OCI-LY7 (cell line): ENCODE data around the gene ATP11A. TPM values are rescaled to one million over a fixed set of nuclear protein-coding genes. Genes with fewer than 3 reads are reported as not detected.

ENCODE experiments used
- BruUV-seq: library from RNA; stranded (reverse); fragments of 400-500 nt; replicated peaks from 2 replicates; lab custom pipeline; 2021; lab: Mats Ljungman, UMichigan
- CTCF ChIA-PET: fragments of 300-600 bp; sonication (Branson Sonifier 250); formaldehyde crosslinking; loops from one replicate; lab custom pipeline; 2022; ENCODE audit warnings: antibody characterized with exemption; ENCODE audit not compliant: unreplicated experiment; lab: Charles Lee
- POLR2A ChIA-PET: fragments of 300-600 bp; sonication (Branson Sonifier 250); formaldehyde crosslinking; loops from one replicate; lab custom pipeline; 2022; ENCODE audit warnings: antibody characterized with exemption; lab: Charles Lee
- DNase-seq: peaks from one replicate; pipeline ENCODE4 v3.0.0-alpha.2; 2015; ENCODE audit warnings: low spot score
- H2AFZ ChIP-seq: fragments of 200-600 bp; sonication (generic), shearing (Covaris generic); 2 replicates; pipeline ENCODE4 v1.6.1; 2014; ENCODE audit warnings: mild to moderate bottlenecking, antibody characterized with exemption, low read length, moderate library complexity
- H3K27ac ChIP-seq: fragments of 200-600 bp; sonication (generic); 2 replicates; pipeline ENCODE4 v1.5.1; 2014; ENCODE audit warnings: mixed run types, low read depth, mild to moderate bottlenecking, moderate library complexity, low read length, inconsistent platforms; ENCODE audit not compliant: poor library complexity, severe bottlenecking
- H3K36me3 ChIP-seq: fragments of 200-600 bp; sonication (generic); 2 replicates; pipeline ENCODE4 v1.6.1; 2014; ENCODE audit warnings: mild to moderate bottlenecking, antibody characterized with exemption, low read length, moderate library complexity, mixed read lengths; ENCODE audit not compliant: insufficient read depth
- H3K4me1 ChIP-seq: fragments of 200-600 bp; sonication (generic); 2 replicates; pipeline ENCODE4 v1.5.1; 2014; ENCODE audit warnings: mild to moderate bottlenecking, low read length; ENCODE audit not compliant: insufficient read depth, poor library complexity, severe bottlenecking
- H3K4me2 ChIP-seq: fragments of 200-600 bp; sonication (generic); 2 replicates; pipeline ENCODE4 v1.6.1; 2014; ENCODE audit warnings: mild to moderate bottlenecking, low read length
- H3K4me3 ChIP-seq: fragments of 200-600 bp; sonication (generic); 2 replicates; pipeline ENCODE4 v1.5.1; 2014; ENCODE audit warnings: mild to moderate bottlenecking, low read depth, low read length; ENCODE audit not compliant: poor library complexity, severe bottlenecking
- H3K79me2 ChIP-seq: fragments of 200-600 bp; sonication (generic); 2 replicates; pipeline ENCODE4 v1.6.1; 2016; ENCODE audit warnings: low read depth, mild to moderate bottlenecking, low read length, moderate library complexity, mixed read lengths; ENCODE audit not compliant: insufficient read depth
- H3K9me2 ChIP-seq: fragments of 200-600 bp; sonication (generic); 2 replicates; pipeline ENCODE4 v1.6.1; 2016; ENCODE audit warnings: mild to moderate bottlenecking, low read length, mixed read lengths; ENCODE audit not compliant: insufficient read depth
- H3K9me3 ChIP-seq: fragments of 200-600 bp; sonication (generic); 2 replicates; pipeline ENCODE4 v1.6.1; 2014; ENCODE audit warnings: mild to moderate bottlenecking, mixed run types, low read length, mixed read lengths
- H4K20me1 ChIP-seq: fragments of 200-600 bp; sonication (generic); 2 replicates; pipeline ENCODE4 v1.6.1; 2014; ENCODE audit warnings: mild to moderate bottlenecking, antibody characterized with exemption, low read length, moderate library complexity, mixed read lengths; ENCODE audit not compliant: insufficient read depth
- EZH2phosphoT487 ChIP-seq: fragments of 200-600 bp; sonication (generic); IDR thresholded peaks from 2 replicates; pipeline ENCODE4 v1.6.1; 2018; ENCODE audit warnings: low read depth, borderline replicate concordance, mild to moderate bottlenecking, mixed run types, antibody characterized with exemption, low read length, moderate library complexity, mixed read lengths
- intact Hi-C: fragments of 100-400 bp; cut with micrococcal nuclease; formaldehyde crosslinking; loops from one replicate; pipeline ENCODE4 v1.10.0; 2022; ENCODE audit not compliant: unreplicated experiment
- total RNA-seq, 2 experiments: library from RNA; depleted of rRNA in 1 of 2; stranded (reverse); fragments of >200 nt in 1 of 2; shearing (Covaris generic) in 1 of 2; gene quantifications; 2 replicates each; pipeline ENCODE4 v1.2.3, GENCODE V29; 2014 to 2022
- TF ChIP-seq, protein P1 (sequence below): fragments of 200-600 bp; sonication (generic); conservative IDR thresholded peaks from 2 replicates; pipeline ENCODE4 v1.5.1; 2014; ENCODE audit warnings: mild to moderate bottlenecking, antibody characterized with exemption, low read length, moderate library complexity, mixed read lengths

The ATP11A gene
- total RNA-seq, 2 experiments from 2014 or later: 8.8 to 23.1 TPM

GRCh38 chr13:112716461-112716820 is 26.6 kb downstream of the ATP11A start:
- Histone ChIP-seq H3K9me3 (no peaks in the 10 kb centered on the region), H4K20me1 (no peaks in the 10 kb centered on the region), H3K36me3 (no peaks in the 10 kb centered on the region), H2AFZ (no peak overlapping the region), H3K4me1 (no peaks in the 10 kb centered on the region), H3K4me2 (no peak overlapping the region), H3K27ac (no peak overlapping the region), H3K4me3 (no peak overlapping the region), H3K79me2 (no peaks in the 10 kb centered on the region), H3K9me2 (no peaks in the 10 kb centered on the region)
- CTCF ChIA-PET: no interaction called here
- POLR2A ChIA-PET: no interaction called here
- intact Hi-C loops: no loop called here
- TF ChIP-seq, protein P1, sequence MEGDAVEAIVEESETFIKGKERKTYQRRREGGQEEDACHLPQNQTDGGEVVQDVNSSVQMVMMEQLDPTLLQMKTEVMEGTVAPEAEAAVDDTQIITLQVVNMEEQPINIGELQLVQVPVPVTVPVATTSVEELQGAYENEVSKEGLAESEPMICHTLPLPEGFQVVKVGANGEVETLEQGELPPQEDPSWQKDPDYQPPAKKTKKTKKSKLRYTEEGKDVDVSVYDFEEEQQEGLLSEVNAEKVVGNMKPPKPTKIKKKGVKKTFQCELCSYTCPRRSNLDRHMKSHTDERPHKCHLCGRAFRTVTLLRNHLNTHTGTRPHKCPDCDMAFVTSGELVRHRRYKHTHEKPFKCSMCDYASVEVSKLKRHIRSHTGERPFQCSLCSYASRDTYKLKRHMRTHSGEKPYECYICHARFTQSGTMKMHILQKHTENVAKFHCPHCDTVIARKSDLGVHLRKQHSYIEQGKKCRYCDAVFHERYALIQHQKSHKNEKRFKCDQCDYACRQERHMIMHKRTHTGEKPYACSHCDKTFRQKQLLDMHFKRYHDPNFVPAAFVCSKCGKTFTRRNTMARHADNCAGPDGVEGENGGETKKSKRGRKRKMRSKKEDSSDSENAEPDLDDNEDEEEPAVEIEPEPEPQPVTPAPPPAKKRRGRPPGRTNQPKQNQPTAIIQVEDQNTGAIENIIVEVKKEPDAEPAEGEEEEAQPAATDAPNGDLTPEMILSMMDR: no peak
- TF ChIP-seq EZH2phosphoT487: no peak
- no peak for DNase-seq
- BruUV-seq: no TSS peak

- TF ChIP-seq, protein P1: no peak
- no peak for TF ChIP-seq EZH2phosphoT487
- Histone ChIP-seq H3K27ac (no peak overlapping the region), H3K4me1 (no peaks in the 10 kb centered on the region), H3K4me3 (no peak overlapping the region), H3K4me2 (no peak overlapping the region), H3K79me2 (no peaks in the 10 kb centered on the region), H3K36me3 (no peaks in the 10 kb centered on the region), H3K9me2 (no peaks in the 10 kb centered on the region), H2AFZ (no peak overlapping the region), H4K20me1 (no peaks in the 10 kb centered on the region), H3K9me3 (no peaks in the 10 kb centered on the region)
- intact Hi-C loops: no loop called here
- no TSS peak for BruUV-seq
- ChIA-PET POLR2A (no interaction called here), CTCF (no interaction called here)
- no peak for DNase-seq
Observed at GRCh38 chr13:112716841-112717520, 27.1 kb downstream of the ATP11A start.

DNA sequence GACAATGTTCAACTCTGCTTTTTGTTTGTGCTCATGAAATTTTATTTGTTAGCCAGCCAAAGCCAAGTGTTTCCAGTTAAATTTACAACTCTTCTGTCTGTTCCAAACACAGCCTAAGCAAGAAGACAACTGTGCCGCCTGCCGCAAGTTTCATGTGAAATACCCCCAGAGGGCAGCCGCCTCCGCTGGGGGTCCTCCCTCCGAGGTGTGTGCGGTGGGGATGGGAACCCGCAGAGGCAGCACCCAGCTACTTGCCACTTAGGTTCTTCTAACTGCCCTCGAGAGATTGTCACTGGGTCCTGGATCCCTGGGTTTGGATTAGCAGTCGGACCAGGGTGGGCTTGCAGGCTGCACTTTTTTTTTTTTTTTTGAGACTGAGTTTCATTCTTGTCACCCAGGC is 28.5 kb downstream of the ATP11A start:
- Histone ChIP-seq H3K9me3 (no peaks in the 10 kb centered on the region), H3K27ac (no peak overlapping the region), H4K20me1 (no peaks in the 10 kb centered on the region), H2AFZ (no peak overlapping the region), H3K79me2 (no peaks in the 10 kb centered on the region), H3K4me3 (no peak overlapping the region), H3K4me2 (no peak overlapping the region), H3K9me2 (no peaks in the 10 kb centered on the region), H3K4me1 (no peaks in the 10 kb centered on the region), H3K36me3 (no peaks in the 10 kb centered on the region)
- CTCF ChIA-PET: no interaction called here
- intact Hi-C loops: no loop called here
- POLR2A ChIA-PET: no interaction called here
- no TSS peak for BruUV-seq
- TF ChIP-seq EZH2phosphoT487: no peak
- TF ChIP-seq, protein P1: no peak
- DNase-seq: no peak
